Activated naive CD4-positive, alpha-beta T cell treated with anti-CD3 and anti-CD28 coated beads, Interleukin-2, amount 50 U/mL, for 72 hours (primary cell): ENCODE measurements around the gene DLG2. TPM values are rescaled to one million over a fixed set of nuclear protein-coding genes. Genes with fewer than 3 reads are reported as not detected.

ENCODE experiments used
- ATAC-seq, 2 donors: fragments of 150-1000 bp; cut with Tn5 transposase; 2 replicates each; pipeline ENCODE4 v1.10.0; 2021; ENCODE audit warnings: mild to moderate bottlenecking in 2 of 2, moderate library complexity in 2 of 2
- DNase-seq, 2 donors: peaks; one replicate each; pipeline ENCODE4 v3.0.0; 2021 to 2022; ENCODE audit warnings: low spot score in 2 of 2
- H3K27ac Mint-ChIP-seq, 2 donors: one replicate each; pipeline ENCODE4 v1.8.0; 2022; ENCODE audit warnings: mild to moderate bottlenecking in 2 of 2, mixed read lengths in 2 of 2
- H3K36me3 Mint-ChIP-seq, 2 donors: one replicate each; pipeline ENCODE4 v1.8.0; 2022; ENCODE audit warnings: mixed read lengths in 2 of 2
- H3K9me3 Mint-ChIP-seq, 2 donors: one replicate each; pipeline ENCODE4 v1.8.0; 2022; ENCODE audit warnings: mixed read lengths in 2 of 2
- total RNA-seq, 2 donors: library from RNA; stranded (reverse); gene quantifications; one replicate each; pipeline ENCODE4 v1.2.3, GENCODE V29; 2022

Gene DLG2
- total RNA-seq, 2 donors from 2014 or later: 4.2 to 5.4 TPM

- H3K27ac Mint-ChIP-seq: no peak overlapping the region
- DNase-seq: peak in 1 of 2 donors; percentile 22
- no peaks in the 10 kb centered on the region for H3K36me3 Mint-ChIP-seq
These were observed 1062.8 kb downstream of the DLG2 start for GRCh38 chr11:84564180-84564866.

GRCh38 chr11:84563356-84563755, 1063.8 kb downstream of the DLG2 start:
- no peak for ATAC-seq
- H3K27ac Mint-ChIP-seq: no peak overlapping the region
- H3K9me3 Mint-ChIP-seq: peaks cover 3 to 5% of the 10 kb centered on the region in 2 donors
- DNase-seq: no peak
- H3K36me3 Mint-ChIP-seq: no peaks in the 10 kb centered on the region

More at GRCh38 chr11:84564180-84564866, 1062.8 kb downstream of the DLG2 start:
- peak in 1 of 2 donors; percentile 34 for ATAC-seq
- H3K9me3 Mint-ChIP-seq: peaks cover 3 to 5% of the 10 kb centered on the region in 2 donors

DNA sequence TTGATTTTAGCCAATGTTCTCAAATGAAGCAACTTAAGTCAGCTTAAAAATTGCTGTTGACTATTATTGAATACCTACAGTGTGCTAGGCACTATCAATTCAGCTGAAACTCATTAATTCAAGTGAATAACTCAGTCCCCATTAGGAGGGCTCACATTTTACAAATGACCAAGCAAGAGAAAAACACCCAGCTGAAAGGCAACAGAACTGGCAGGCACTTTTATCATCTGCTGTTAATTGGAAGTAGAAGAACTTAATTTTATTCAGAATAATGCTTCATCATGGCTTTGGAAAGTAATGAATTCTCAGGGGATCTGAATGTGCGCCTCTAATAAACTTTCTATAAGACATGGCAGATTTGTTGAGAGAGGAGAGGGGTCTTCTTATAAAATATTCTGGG, 1066.9 kb downstream of the DLG2 start:
- H3K36me3 Mint-ChIP-seq: no peaks in the 10 kb centered on the region
- no peaks in the 10 kb centered on the region for H3K9me3 Mint-ChIP-seq
- no peak overlapping the region for H3K27ac Mint-ChIP-seq
- ATAC-seq (no peak), DNase-seq (no peak)

DNA sequence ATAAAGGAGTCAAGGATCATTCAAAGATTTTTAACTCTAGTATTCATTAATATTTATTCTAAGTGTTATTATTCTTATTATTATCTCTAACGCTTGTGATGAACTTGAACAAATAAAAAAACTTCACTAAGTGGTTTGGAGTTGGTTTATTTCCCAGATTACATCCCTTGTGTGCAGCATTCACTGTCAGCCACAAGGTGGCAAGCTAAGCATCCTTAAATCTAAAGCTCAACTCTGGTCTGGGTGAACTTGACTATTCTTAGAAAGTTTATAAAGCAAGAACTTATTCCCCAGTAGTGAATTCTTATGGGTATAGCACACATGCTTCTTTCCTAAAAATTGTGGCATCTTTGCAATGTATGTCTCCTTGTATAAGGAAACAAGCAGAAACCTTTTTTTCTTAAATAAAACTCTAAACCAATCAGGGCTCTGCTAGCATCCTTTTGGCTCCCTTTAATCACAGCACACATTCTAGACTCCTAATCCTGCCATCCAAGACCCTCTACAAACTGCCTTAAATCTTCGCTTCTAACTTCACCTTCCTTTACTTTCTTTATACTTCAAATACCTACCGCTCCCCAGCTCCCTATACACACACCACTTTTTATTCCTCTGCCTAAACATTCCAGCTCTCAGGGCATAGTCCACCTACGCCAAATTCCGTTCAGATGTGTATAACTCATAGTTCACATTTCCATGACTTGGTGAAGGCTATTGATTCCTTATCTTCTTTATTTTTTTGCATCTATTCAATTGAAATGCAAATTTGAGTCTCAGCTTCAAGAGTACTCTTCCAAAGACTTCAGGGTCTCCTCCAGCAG, 1068.8 kb downstream of the DLG2 start:
- DNase-seq: no peak
- Mint-ChIP-seq H3K9me3 (no peaks in the 10 kb centered on the region), H3K36me3 (no peaks in the 10 kb centered on the region), H3K27ac (no peak overlapping the region)
- ATAC-seq: peak in 1 of 2 donors; percentile 53

GRCh38 chr11:84552791-84553190, 1074.4 kb downstream of the DLG2 start:
- H3K36me3 Mint-ChIP-seq: peaks cover 0 to 5% of the 10 kb centered on the region in 2 donors
- H3K27ac Mint-ChIP-seq: no peak overlapping the region
- no peak for ATAC-seq
- peaks cover 10 to 20% of the 10 kb centered on the region in 2 donors for H3K9me3 Mint-ChIP-seq
- no peak for DNase-seq

DNA sequence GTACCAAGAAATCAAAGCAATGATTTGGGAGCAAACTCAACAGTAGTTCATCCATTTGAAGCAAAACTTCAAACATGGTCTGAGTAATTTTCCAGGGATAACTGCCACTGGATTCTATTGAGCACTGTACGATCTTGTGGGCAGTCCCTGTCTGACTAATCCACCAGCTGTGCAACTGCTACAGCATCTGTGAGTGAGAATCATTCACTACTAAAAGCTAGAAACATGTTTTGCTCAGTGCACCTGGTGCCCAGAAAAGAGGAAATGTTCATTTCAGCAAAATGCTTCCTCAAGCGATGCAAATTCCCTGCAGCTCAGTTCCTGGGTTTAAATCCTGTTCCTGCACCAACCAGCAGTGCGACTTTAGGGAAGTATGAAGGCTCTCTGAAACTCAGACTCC, 1077.9 kb downstream of the DLG2 start:
- Mint-ChIP-seq H3K9me3 (peaks cover 27 to 38% of the 10 kb centered on the region in 2 donors), H3K36me3 (peaks cover 0 to 14% of the 10 kb centered on the region in 2 donors), H3K27ac (no peak overlapping the region)
- DNase-seq: no peak
- ATAC-seq: no peak

DNA sequence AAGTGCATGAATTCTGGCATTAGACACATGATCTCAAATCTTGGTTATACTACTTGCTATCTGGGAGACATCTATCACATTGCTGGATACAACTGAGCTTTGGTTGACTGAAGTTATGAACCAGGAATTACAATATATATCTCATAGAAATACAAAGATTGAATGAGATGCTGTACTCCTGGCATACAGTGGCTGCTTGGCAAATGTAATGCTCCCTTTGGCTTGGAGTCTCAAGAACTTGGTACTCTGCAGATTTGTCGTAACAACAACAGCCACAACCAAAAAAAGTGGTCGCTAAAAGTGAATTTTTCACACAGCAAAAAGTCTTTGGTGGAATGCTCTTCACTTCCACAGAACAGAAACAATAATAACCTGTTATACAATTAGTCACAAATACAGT, 1082.6 kb downstream of the DLG2 start:
- DNase-seq: no peak
- no peak overlapping the region for H3K27ac Mint-ChIP-seq
- H3K9me3 Mint-ChIP-seq: peaks cover 25 to 33% of the 10 kb centered on the region in 2 donors
- ATAC-seq: no peak
- H3K36me3 Mint-ChIP-seq: peaks cover 0 to 17% of the 10 kb centered on the region in 2 donors

GRCh38 chr11:84543367-84544159, 1083.6 kb downstream of the DLG2 start:
- Mint-ChIP-seq H3K36me3 (peaks cover 0 to 18% of the 10 kb centered on the region in 2 donors), H3K27ac (no peak overlapping the region), H3K9me3 (peaks cover 27 to 28% of the 10 kb centered on the region in 2 donors)
- ATAC-seq (no peak), DNase-seq (no peak)

GRCh38 chr11:84541731-84542340, 1085.3 kb downstream of the DLG2 start:
- peaks cover 0 to 19% of the 10 kb centered on the region in 2 donors for H3K36me3 Mint-ChIP-seq
- DNase-seq (no peak), ATAC-seq (no peak)
- H3K27ac Mint-ChIP-seq: no peak overlapping the region
- peaks cover 31 to 32% of the 10 kb centered on the region in 2 donors for H3K9me3 Mint-ChIP-seq

GRCh38 chr11:84536456-84536855, 1090.7 kb downstream of the DLG2 start:
- peaks cover 0 to 10% of the 10 kb centered on the region in 2 donors for H3K36me3 Mint-ChIP-seq
- DNase-seq (no peak), ATAC-seq (no peak)
- H3K9me3 Mint-ChIP-seq: peaks cover 20 to 24% of the 10 kb centered on the region in 2 donors
- H3K27ac Mint-ChIP-seq: no peak overlapping the region

DNA sequence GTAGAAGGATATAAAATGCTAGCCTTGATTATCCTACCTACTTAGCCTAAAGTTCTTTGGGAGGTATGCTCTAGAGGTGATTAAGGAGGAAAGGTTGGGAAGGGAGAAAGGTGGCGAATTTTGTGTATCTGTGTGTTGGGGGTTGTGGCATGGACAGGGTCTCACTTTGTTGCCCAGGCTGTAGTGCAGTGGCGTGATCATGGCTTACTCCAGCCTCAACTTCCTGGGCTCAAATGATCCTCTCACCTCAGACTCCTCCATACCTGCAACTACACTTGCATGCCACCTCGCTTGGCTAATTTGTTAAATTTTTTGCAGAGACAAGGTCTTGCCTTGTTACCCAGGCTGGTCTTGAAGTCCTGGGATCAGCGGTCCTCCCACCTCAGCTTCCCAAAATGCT, 1094.8 kb downstream of the DLG2 start:
- no peak for DNase-seq
- Mint-ChIP-seq H3K27ac (no peak overlapping the region), H3K36me3 (peaks cover 0 to 13% of the 10 kb centered on the region in 2 donors), H3K9me3 (peaks cover 20% of the 10 kb centered on the region in 2 donors)
- no peak for ATAC-seq

GRCh38 chr11:84526250-84526649, 1100.9 kb downstream of the DLG2 start:
- Mint-ChIP-seq H3K9me3 (peaks cover 15 to 26% of the 10 kb centered on the region in 2 donors), H3K27ac (no peak overlapping the region), H3K36me3 (peaks cover 0 to 18% of the 10 kb centered on the region in 2 donors)
- DNase-seq (no peak), ATAC-seq (no peak)

GRCh38 chr11:84524422-84525051, 1102.6 kb downstream of the DLG2 start:
- Mint-ChIP-seq H3K36me3 (peaks cover 0 to 14% of the 10 kb centered on the region in 2 donors), H3K27ac (no peak overlapping the region), H3K9me3 (peaks cover 9 to 19% of the 10 kb centered on the region in 2 donors)
- ATAC-seq (no peak), DNase-seq (no peak)

DNA sequence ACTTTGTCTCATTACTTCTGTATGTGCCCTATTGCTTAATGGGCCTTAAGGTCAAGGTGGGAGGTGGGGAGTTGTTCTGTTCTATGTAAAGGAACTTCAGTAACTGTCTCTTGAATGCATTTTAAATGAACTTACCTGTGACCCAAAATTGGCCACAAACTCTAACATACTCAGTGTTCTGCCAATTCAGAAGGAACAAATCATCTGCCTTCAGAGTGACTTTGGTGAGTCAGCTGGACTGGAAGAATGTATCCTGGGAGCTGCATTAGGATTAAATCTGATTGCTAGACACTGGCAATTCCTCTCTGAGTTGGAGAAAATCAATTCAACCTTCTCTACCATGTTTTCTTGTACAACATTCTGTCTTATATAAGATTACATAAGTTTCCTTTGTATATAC, 1104.8 kb downstream of the DLG2 start:
- H3K27ac Mint-ChIP-seq: no peak overlapping the region
- DNase-seq (no peak), ATAC-seq (no peak)
- peaks cover 0 to 5% of the 10 kb centered on the region in 2 donors for H3K36me3 Mint-ChIP-seq
- H3K9me3 Mint-ChIP-seq: peaks cover 8 to 13% of the 10 kb centered on the region in 2 donors

DNA sequence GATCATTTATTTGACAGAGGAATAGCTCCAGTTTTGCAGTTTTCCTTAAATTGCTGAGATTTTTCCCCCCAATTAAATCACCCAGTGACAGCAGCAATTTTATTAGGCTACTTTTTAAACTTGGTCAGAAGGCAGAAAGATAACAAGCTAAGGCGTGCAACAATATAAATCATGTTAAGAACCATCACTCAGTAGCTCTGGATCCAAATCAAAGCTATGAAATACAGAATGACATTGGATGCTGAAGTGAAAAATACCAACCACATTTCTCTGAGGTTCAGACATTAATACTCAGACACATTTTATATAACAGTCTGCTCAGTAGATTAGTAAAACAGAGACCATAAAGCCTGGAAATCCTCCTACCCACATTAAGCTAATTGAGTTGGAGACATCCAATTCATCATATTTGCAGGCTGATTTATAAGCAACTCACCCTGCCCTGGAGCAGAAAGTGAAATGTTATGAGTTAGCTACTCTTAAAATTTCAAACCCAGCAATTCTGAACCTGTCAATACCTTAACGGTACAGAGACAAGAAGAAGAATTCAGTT, 1108.4 kb downstream of the DLG2 start:
- H3K36me3 Mint-ChIP-seq: no peaks in the 10 kb centered on the region
- DNase-seq: no peak
- H3K9me3 Mint-ChIP-seq: peaks cover under 1 to 8% of the 10 kb centered on the region in 2 donors
- H3K27ac Mint-ChIP-seq: no peak overlapping the region
- ATAC-seq: no peak

GRCh38 chr11:84514436-84514835, 1112.7 kb downstream of the DLG2 start:
- ATAC-seq (no peak), DNase-seq (no peak)
- Mint-ChIP-seq H3K27ac (no peak overlapping the region), H3K9me3 (peaks cover 5 to 13% of the 10 kb centered on the region in 2 donors), H3K36me3 (no peaks in the 10 kb centered on the region)
